Parathyroid adenoma (tissue), 2 donors: ENCODE results near the gene PON2.

Source experiments
- H2AFZ ChIP-seq: fragments of 300-600 bp; sonication (generic); one replicate; pipeline ENCODE4 v1.7.0; 2017; ENCODE audit warnings: antibody characterized with exemption, mild to moderate bottlenecking
- H3K27ac ChIP-seq: fragments of 300-600 bp; sonication (generic); one replicate; pipeline ENCODE4 v1.7.0; 2017
- H3K27me3 ChIP-seq: fragments of 300-600 bp; sonication (generic); one replicate; pipeline ENCODE4 v1.7.0; 2017; ENCODE audit warnings: low read length; ENCODE audit not compliant: control insufficient read depth, insufficient read depth
- H3K36me3 ChIP-seq: fragments of 300-600 bp; sonication (generic); one replicate; pipeline ENCODE4 v1.7.0; 2017; ENCODE audit warnings: low read length; ENCODE audit not compliant: control insufficient read depth, insufficient read depth
- H3K4me1 ChIP-seq: fragments of 300-600 bp; sonication (generic); one replicate; pipeline ENCODE4 v1.7.0; 2017; ENCODE audit warnings: control low read depth
- H3K4me2 ChIP-seq: fragments of 300-600 bp; sonication (generic); one replicate; pipeline ENCODE4 v1.7.0; 2017; ENCODE audit warnings: low read length
- H3K4me3 ChIP-seq: fragments of 300-600 bp; sonication (generic); one replicate; pipeline ENCODE4 v1.7.0; 2017; ENCODE audit warnings: low read depth, low read length
- H3K79me2 ChIP-seq: fragments of 300-600 bp; sonication (generic); one replicate; pipeline ENCODE4 v1.7.0; 2017; ENCODE audit warnings: control low read depth
- H3K9ac ChIP-seq: fragments of 300-600 bp; sonication (generic); one replicate; pipeline ENCODE4 v1.7.0; 2017; ENCODE audit warnings: mild to moderate bottlenecking
- H3K9me3 ChIP-seq: fragments of 300-600 bp; sonication (generic); one replicate; pipeline ENCODE4 v1.7.0; 2017; ENCODE audit warnings: low read length; ENCODE audit not compliant: control insufficient read depth
- CTCF ChIP-seq: fragments of 300-600 bp; sonication (generic); IDR thresholded peaks from one replicate; pipeline ENCODE4 v1.7.0; 2017; ENCODE audit warnings: antibody characterized with exemption, mild to moderate bottlenecking
- donor health status: primary hyperparathyroidism.

PON2 gene

GRCh38 chr7:95472581-95473161, 37.8 kb upstream of the PON2 start:
- Histone ChIP-seq H2AFZ (no peak overlapping the region), H3K9me3 (no peaks in the 10 kb centered on the region), H3K4me2 (no peak overlapping the region), H3K4me1 (no peaks in the 10 kb centered on the region), H3K27ac (no peak overlapping the region), H3K36me3 (no peaks in the 10 kb centered on the region), H3K79me2 (no peaks in the 10 kb centered on the region), H3K4me3 (no peak overlapping the region), H3K9ac (no peak overlapping the region), H3K27me3 (no peaks in the 10 kb centered on the region)
- no peak for TF ChIP-seq CTCF

GRCh38 chr7:95471071-95471470, 36.2 kb upstream of the PON2 start:
- Histone ChIP-seq H2AFZ (no peak overlapping the region), H3K27ac (no peak overlapping the region), H3K9ac (no peak overlapping the region), H3K36me3 (no peaks in the 10 kb centered on the region), H3K9me3 (no peaks in the 10 kb centered on the region), H3K4me3 (no peak overlapping the region), H3K27me3 (no peaks in the 10 kb centered on the region), H3K4me1 (no peaks in the 10 kb centered on the region), H3K79me2 (no peaks in the 10 kb centered on the region), H3K4me2 (no peak overlapping the region)
- no peak for TF ChIP-seq CTCF

- no peaks in the 10 kb centered on the region for H3K27me3 ChIP-seq
- no peak overlapping the region for H3K9ac ChIP-seq
- H3K27ac ChIP-seq: no peak overlapping the region
- no peak overlapping the region for H3K4me2 ChIP-seq
- no peak overlapping the region for H2AFZ ChIP-seq
- no peaks in the 10 kb centered on the region for H3K4me1 ChIP-seq
- no peaks in the 10 kb centered on the region for H3K79me2 ChIP-seq
- H3K36me3 ChIP-seq: no peaks in the 10 kb centered on the region
- no peak for TF ChIP-seq CTCF
- H3K4me3 ChIP-seq: no peak overlapping the region
- no peaks in the 10 kb centered on the region for H3K9me3 ChIP-seq
Measured at GRCh38 chr7:95470452-95470851, 35.6 kb upstream of the PON2 start.

- Histone ChIP-seq H3K36me3 (no peaks in the 10 kb centered on the region), H3K4me1 (no peaks in the 10 kb centered on the region), H3K4me2 (no peak overlapping the region), H3K4me3 (no peak overlapping the region), H3K9me3 (no peaks in the 10 kb centered on the region), H3K79me2 (no peaks in the 10 kb centered on the region), H3K27ac (no peak overlapping the region), H2AFZ (no peak overlapping the region), H3K27me3 (no peaks in the 10 kb centered on the region), H3K9ac (no peak overlapping the region)
- no peak for TF ChIP-seq CTCF
Measured at GRCh38 chr7:95469848-95470247, 35.0 kb upstream of the PON2 start.

- Histone ChIP-seq H3K27me3 (no peaks in the 10 kb centered on the region), H3K4me2 (no peak overlapping the region), H3K9ac (no peak overlapping the region), H2AFZ (no peak overlapping the region), H3K4me1 (no peaks in the 10 kb centered on the region), H3K27ac (no peak overlapping the region), H3K9me3 (no peaks in the 10 kb centered on the region), H3K4me3 (no peak overlapping the region), H3K79me2 (no peaks in the 10 kb centered on the region), H3K36me3 (no peaks in the 10 kb centered on the region)
- TF ChIP-seq CTCF: no peak
Measured at GRCh38 chr7:95469187-95469586, 34.4 kb upstream of the PON2 start.
